Left forelimb (tissue), 1 donor: ENCODE data around the gene ENOX2.
"Not testable (repeated sequence)": the region's sequence is repeated elsewhere in the genome, so short reads cannot be mapped to it uniquely, and the experiment has no call there.

Source experiments
- DNase-seq: peaks from one replicate; pipeline ENCODE4 v3.0.0-alpha.2; 2018; ENCODE audit warnings: low spot score

Gene ENOX2

DNA sequence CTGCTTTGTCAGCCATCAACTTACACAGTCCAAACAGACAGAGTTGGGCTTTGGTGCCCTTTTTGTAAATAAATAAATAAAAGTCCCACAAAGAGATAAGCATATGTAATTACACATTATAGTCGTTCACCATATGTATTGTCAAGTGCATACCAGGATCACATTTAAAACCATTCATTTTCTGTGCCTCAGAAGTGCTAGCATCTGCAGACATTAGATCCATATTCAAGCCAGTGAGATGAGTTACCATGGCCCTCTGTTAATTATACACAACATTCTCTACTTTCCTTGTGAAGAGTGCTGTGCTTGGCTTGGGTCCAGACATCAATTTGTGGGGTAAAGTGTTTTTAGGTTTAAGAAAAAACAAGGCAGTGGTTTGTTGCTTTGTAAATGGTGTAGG, 76.8 kb downstream of the ENOX2 start:
- no peak for DNase-seq

DNA sequence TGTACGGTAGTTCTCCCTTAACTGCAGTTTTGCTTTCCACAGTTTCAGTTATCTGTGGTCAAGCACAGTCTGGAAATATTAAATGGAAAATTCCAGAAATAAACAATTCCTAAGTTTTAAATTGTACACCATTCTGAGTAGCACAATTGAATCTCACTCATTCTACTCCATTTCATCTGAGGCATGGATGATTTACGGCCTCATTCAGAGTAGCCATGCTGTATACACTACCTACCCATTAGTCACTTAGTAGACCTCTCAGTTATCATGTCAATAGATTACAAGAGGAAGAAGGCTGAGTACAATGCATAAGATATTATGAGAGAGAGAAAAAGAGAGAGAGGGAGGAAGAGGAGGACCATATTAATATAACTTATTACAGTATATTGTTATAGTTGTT, 77.5 kb downstream of the ENOX2 start:
- no peak for DNase-seq

DNA sequence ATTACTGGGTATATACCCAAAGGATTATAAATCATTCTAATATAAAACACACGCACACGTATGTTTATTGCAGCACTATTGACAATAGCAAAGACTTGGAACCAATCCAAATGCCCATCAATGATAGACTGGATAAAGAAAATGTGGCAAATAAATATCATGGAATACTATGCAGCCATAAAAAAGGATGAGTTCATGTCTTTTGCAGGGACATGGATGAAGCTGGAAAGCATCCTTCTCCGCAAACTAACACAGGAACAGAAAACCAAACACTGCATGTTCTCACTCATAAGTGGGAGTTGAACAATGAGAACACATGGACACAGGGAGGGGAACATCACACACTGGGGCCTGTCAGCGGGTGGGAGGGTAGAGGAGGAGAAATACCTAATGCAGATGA, 83.6 kb downstream of the ENOX2 start:
- not testable (repeated sequence) for DNase-seq

DNA sequence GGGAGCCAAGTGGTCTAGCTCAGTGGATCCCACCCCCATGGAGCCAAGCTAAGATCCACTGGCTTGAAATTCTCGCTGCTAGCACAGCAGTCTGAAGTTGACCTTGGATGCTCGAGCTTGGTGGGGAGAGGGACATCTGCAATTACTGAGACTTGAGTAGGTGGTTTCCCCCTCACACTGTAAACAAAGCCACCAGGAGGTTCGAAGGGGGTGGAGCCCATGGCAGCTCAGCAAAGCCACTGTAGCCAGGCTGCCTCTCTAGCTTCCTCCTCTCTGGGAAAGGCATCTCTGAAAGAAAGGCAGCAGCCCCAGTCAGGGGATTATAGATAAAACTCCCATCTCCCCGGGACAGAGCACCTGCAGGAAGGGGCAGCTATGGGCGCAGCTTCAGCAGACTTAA, 89.1 kb downstream of the ENOX2 start:
- DNase-seq = not testable (repeated sequence)

DNA sequence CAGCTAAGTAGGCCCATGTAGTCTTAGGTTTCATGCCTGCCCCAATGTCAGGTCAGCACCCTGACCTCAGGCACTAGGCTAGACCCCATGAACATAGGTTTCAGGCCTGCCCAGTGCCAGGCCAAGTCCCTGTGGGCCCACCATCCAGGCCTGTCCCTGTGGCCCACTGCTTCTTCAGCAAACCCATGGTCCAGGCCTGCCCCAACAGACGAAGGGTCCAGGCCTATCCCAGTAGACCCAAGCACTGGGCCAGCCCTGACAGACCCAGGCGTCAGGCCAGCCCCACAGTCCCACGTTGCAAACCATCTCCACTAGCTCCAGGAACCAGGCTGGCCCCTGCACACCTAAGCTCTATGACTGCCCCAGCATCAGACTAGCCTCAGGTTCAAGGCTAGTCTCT, 92.4 kb downstream of the ENOX2 start:
- DNase-seq = no peak

DNA sequence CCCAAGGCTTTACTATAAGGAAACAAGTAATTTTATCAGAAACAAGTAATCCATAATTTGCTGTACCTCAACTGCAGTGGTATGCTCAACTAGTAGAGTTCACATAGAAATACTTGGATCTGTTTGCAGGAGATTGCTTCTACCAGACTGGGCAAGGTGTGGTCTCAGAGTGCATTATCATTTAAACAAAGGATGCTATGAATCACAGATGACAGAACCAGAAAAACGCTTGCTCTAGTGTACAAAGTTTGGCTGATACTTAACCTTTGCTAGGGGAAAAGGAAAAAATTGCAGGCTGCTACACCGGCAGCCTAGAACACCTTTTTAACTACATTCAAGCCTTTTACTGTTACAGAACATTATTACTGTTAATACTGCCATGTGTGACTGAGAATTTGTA, 97.1 kb downstream of the ENOX2 start:
- no peak for DNase-seq

DNA sequence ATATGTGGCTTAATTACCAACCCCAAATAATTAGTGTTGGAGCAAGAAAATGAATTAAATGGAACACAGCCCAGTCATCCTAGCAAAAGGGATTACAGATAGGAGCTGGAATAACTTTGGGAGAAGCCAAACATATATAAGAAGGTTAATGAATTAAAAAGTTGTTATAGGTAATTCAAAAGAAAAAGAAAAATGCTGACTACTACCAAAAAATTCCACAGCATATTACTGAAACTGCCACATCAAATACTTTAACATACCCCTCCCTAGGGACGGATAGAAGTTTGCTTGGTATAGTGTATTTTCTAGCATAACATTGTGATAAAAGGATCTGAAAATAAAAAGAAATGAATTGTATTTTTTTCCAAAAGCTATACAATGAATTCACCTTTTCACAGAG, 99.5 kb downstream of the ENOX2 start:
- DNase-seq = no peak

DNA sequence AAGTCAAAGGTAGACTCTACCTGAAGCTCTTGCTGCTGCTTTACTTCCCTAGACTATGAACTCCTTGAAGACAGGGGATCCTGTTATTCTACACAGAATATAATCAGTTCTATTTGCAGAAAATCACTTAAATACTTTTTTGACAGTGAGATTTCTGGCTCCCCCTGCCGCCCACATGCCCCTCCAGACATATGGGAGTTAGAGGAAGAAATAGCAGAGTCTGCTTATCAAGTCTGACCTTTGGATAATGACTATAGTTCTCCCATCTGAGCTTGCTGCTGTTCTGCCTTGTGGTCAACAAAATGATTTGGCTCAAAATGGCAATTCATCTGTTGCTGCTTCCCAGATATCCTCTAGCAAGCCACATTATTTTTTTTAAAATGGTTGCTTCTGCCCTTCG, 101.1 kb downstream of the ENOX2 start:
- DNase-seq = no peak

DNA sequence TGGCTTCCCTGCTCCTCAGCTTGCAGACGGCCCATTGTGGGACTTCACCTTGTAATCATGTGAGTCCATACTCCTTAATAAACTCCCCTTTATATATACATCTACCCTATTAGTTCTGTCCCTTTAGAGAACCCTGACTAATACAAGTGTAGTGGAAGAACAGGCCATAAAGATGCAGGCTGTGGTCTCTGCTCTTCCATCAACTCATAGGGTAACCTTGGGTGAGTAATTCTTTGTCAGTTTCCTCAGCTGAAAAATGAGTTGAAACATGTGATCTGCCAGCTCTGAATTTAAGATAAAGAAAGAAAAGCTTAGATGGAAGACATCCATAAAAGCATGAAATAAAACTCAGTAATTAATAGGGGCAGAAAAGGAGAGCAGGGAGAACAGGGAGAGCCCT, 103.6 kb downstream of the ENOX2 start:
- no peak for DNase-seq

DNA sequence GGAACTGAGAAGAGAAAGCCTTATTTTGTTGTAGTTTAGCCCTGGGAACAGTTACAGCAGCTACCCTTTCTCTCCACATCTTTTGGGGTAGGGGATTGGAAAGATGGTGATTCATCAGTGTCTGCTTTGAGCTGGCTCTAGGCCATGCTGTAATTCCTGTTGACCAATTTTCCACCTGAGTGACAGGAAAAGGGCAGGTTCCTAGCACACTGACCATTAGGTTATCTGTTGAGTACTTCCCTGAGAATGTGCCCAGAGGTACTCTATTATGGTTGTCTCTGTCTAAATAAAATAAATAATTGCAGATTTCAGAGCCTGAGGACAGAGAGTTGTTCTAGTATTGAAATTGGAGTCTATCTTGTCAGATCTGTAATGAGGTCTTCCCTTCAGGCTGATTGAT, 109.0 kb downstream of the ENOX2 start:
- DNase-seq = no peak

DNA sequence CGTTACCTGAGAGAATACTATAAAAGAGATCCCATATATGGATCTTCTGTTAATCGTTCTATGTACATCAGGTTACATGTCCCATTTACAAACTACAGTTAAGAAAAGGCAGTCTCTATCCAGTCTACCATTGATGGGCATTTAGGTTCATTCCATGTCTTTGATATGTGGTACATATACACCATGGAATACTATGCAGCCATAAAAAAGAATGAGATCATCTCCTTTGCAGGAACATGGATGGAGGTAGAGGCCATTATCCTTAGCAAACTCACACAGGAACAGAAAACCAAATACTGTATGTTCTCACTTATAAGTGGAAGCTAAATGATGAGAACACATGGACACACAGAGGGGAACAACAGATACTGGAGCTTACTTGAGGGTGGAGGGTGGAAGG, 111.1 kb downstream of the ENOX2 start:
- not testable (repeated sequence) for DNase-seq

DNA sequence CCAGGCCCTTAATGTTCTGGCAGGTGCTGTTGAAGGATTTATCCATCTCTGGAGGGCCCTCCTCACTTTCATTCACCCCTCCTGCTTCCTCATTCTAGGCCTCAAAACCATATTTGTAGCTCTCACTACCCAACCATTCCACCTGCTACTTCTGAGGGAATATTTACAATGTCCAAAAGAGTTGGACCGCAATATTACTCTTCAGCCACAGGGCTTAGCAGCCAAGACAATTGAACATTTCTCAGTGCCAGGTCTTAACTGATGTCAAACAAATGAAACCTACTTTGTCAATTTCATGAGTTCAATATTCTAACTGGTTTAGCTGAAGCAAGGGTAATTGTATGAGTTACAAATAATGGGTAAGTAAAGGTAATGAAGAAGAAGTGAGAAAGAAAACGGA, 113.2 kb downstream of the ENOX2 start:
- no peak for DNase-seq

DNA sequence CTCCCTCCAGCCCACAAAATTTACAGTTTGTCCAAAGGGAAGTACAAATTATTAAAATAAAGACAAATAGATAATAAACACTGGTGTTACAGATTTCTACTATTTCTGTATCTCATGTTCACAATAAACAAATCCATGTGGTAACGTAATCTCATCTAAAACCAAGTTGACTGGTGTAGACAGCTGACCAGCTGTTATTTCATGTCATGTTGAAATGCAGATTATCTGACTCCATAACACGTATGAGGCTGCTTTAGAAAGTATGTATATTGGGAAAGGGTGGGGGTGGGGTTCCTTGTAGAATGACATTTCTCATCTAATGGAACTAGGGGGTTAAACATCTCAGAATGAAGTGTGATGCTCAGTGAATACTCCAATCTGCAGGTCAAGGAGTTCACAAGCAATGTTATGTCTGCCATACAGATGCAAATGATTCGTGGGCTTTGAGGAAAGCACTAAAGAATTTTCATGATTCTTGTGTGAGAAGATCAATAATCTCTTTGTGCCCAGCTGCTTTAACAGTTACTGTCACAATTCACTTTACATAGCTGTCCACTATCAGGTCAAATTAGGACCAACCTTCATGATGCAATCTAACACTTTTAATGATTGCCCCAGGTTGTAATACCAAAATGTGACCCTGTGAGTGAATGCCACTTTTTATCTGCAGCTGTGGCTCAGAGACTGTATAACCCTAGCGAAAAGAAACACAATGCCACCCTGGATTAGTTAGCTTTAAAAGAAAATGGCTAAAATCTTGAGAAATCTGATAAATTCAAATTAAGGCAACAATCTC, 114.0 kb downstream of the ENOX2 start:
- no peak for DNase-seq

DNA sequence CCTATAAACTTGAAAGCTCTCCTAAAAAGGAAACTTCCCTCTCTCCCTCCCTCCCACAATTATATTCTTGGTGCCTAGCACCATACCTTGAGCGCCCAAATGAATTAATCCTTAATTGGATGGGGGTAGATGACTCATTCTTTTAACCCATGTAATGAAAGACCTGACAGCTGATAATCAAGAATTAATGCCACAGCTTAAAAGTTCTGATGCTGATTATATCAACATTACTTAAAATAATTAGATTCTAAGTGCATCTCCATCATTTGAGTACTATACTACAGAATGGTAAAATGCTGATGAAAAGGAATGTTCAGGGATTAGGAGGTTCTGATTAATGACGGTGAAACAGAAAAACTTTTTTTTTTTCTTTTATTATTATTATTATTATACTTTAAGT, 117.0 kb downstream of the ENOX2 start:
- no peak for DNase-seq

DNA sequence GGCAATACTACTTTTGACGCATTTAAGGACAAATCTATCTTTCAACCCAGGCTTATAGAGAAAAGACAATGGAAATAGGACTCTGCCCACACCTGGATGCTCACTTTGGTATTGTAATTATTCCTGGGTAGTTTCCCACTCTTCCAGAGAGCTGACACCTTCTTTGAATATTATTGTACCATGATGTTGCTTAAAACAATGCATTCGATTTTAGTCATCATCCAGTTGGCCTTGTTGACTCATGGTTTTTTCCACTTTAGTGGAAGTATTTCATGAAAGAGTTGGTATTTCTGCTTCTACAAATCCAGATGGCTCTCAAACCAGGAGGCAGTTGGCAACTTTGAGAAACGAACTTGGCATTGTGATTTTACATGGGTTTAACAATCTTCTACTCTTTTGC, 124.2 kb downstream of the ENOX2 start:
- no peak for DNase-seq

DNA sequence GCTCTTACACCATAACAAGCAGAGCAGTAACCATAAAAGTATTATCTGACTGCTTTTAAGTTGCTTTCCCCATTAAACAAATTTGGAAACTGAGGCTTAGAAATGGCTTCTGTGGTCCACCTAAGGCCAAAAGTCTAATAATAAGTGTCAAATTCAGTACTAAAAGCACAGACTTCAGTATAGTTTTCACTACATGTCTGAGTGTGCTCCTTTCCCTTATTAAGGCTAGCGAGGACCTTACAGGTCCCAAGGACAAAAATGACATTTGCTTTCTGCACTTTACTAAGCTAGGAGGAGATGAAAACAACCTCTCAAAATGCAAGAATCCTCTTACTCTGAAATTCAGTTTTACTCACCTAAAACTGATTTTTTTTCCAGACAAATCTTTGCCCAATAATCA, 127.2 kb downstream of the ENOX2 start:
- no peak for DNase-seq

DNA sequence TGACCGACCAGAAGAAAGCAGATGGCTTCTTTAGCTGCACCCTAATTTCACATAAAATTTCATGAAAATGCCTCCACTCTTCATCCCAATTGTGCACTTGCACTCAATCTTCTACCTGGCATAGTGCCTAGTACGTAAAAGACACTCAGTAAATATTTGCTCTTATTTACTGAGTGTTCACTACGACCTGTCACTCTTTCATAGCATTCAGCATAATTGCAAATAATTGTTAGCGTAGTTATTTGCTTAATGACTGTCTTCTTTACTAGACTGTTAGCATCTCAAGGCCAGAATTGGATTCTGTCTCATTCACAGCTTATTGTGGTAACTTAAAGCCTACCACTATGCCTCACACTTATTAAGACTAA, 130.2 kb downstream of the ENOX2 start:
- DNase-seq = no peak

DNA sequence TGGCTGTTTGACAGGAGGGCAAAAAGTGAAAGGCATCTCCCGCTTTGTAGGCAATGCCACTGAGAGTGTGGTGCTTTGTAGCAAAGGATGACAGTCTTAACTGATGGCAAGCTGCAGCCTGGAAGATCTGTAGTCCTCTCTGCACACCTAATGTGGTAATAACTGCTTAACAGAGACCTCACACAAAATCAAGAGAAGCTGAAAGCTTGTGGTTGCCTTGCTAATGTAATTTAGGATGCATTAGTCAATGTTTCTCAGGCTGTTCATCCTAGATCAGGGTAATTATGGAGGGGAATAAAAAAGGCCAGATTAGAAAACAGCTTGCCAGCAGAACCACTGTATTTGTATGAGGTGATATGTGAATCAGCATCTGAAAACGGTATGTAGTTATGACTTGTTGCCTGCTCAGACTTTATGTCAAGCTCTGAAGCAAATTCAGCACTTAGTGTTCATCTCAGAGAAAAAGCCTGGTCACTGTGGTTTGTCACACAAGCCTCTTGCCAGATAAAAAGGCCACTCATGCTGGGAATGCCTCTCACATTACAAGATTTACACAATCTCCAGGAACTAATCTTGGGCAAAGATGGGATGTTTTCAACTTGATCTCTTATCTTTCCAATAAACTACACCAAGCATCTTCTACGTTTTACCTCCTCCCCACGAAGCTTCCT, 130.8 kb downstream of the ENOX2 start:
- no peak for DNase-seq

DNA sequence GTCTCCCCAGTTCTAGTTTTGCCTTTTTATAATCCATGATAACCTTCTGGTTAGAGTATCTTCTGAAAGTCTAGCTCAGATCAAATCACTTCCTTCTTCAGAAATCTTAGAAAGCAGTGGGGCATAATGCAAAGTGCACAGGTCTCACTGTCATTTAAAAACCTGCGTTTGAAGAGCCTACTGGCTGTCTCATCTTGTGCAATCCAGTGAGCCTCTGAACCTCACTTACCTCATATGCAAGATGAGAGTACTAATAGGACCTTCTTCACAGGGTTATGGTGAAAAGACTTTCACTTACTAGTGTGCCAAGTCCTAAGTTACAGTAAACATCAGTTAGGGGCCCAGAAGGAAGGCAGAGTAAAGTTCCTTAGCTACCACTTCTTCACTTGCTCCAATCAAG, 131.4 kb downstream of the ENOX2 start:
- no peak for DNase-seq

DNA sequence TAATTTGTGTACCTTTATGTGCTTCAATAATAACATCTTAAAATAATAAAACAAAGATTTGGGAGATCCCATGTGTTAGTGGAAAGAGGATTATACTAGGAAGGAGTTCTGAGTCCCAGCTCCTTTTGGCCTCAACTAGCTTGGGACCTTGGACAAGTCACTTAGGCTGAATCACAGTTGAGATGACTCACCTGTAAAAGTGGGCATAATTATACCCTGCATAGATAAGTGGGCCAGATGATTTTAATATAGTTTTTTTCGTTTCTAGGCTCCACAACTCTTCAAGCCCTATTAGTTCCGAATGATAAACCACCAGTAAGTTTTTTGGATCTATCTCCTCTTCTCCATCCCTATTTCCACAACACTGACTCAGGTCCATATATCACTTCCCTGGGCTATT, 131.8 kb downstream of the ENOX2 start:
- DNase-seq = no peak

DNA sequence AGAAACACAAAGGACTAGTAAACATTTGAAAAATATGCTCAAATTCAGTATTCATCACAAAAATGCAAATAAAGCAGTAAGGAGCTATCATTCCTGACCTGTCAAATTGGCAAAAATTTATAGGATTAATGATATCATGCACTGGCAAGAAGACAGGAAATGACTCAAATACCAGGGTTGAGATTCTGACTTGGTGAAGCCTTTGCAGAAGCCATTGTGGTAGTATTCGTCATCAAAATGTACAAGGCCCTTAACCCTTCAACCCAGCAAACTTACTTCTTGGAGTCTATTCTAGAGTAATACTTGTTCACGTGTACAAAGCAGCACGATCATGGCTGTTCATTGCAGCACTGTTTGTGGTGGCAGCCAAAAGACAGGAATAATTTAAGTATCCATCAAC, 132.4 kb downstream of the ENOX2 start:
- DNase-seq = no peak

DNA sequence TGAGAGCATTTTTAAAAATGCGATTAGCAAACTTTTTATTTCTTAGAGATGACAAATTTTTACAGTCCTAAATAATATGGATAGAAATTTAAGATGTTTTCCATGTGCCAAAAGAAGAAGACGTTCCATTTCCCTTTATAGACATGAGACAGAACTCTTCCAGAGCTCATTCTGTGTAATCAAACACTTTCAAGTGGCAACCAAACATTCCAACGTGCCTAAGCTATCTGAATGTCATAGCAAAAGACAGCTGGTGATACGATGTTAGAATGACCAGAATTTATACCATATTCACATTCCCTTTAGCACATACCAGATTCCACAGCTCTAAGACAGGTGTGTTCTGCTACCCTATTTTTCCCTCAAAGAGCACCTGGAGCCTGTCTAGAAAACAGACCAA, 133.2 kb downstream of the ENOX2 start:
- no peak for DNase-seq

DNA sequence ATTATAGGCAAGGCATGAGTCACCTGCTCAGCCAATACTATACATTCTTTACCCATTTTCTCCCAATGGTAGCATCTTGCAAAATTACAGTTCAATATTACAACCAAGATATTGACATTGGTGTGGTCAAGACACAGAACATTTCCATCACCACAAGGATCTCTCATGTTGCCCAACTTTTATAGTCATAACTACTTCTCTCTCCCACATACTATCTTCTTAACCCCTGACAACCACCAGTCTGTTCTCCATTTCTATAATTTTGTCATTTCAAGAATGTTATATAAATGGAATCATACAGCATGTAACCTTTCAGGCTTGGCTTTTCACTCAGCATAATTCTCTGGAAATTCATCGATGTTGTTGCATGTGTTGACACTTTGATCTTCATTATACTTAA, 144.9 kb downstream of the ENOX2 start:
- DNase-seq = no peak

DNA sequence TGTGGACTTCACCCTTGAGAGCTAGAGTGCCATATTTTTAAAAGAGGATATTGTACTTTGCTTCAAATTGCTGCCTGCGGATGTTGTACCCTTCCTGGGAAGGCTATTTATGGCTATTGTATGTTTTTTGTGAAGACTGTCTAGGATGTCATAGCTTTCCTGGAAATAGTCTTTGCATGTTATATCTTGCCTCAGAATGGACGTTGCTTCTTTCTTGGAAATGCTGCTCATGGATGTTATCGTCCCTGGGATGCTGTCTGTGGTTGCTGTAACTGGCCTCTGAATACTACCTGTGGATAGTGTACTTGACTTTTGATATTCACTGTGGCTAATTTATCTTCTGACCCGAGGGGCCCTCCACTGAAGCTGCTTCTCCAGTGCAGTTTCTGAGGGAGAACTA, 146.8 kb downstream of the ENOX2 start:
- no peak for DNase-seq
